IMR-90 (cell line): ENCODE measurements around the gene SCGB1A1. TPM values are rescaled to one million over a fixed set of nuclear protein-coding genes. Genes with fewer than 3 reads are reported as not detected.

Experiments used
- ATAC-seq: fragments of 200-7000 bp; cut with Tn5 transposase; 2 replicates; pipeline ENCODE4 v1.9.1; 2020; ENCODE audit warnings: low read depth, mild to moderate bottlenecking, moderate library complexity
- BruUV-seq: library from RNA; stranded (reverse); fragments of 400-500 nt; replicated peaks from 2 replicates; lab custom pipeline; 2021; lab: Mats Ljungman, UMichigan
- CTCF ChIA-PET: fragments of 300-600 bp; formaldehyde crosslinking; extraction: SDS; loops from one replicate; lab custom pipeline; 2021; ENCODE audit warnings: antibody characterized with exemption; lab: Yijun Ruan, JAX
- POLR2A ChIA-PET: fragments of 300-600 bp; sonication (Branson Sonifier 250); formaldehyde crosslinking; loops from one replicate; lab custom pipeline; 2022; ENCODE audit warnings: antibody characterized with exemption; ENCODE audit not compliant: unreplicated experiment; lab: Charles Lee
- DNase-seq: peaks from one replicate; pipeline ENCODE4 v3.0.0; 2013
- H2AFZ ChIP-seq: replicated peaks from 2 replicates; pipeline ENCODE3; 2013; ENCODE audit warnings: low read length, mild to moderate bottlenecking; ENCODE audit not compliant: poor library complexity
- H2AK5ac ChIP-seq: 2 replicates; pipeline ENCODE4 v1.6.1; 2013; ENCODE audit warnings: low read depth, low read length, inconsistent platforms
- H2AK9ac ChIP-seq: replicated peaks from 2 replicates; pipeline ENCODE3; 2013; ENCODE audit warnings: mild to moderate bottlenecking, low read depth, low read length, moderate library complexity; ENCODE audit not compliant: poor library complexity
- H2BK120ac ChIP-seq: 2 replicates; pipeline ENCODE4 v1.6.1; 2013; ENCODE audit warnings: low read depth, low read length, inconsistent platforms
- H2BK15ac ChIP-seq: 3 replicates; pipeline ENCODE4 v1.6.1; 2013; ENCODE audit warnings: low read depth, low read length, inconsistent platforms
- H2BK20ac ChIP-seq: 2 replicates; pipeline ENCODE4 v1.6.1; 2013; ENCODE audit warnings: low read depth, mild to moderate bottlenecking, inconsistent platforms, low read length, moderate library complexity
- H2BK5ac ChIP-seq: 2 replicates; pipeline ENCODE4 v1.6.1; 2013; ENCODE audit warnings: mild to moderate bottlenecking, low read depth, low read length, inconsistent platforms; ENCODE audit not compliant: poor library complexity, severe bottlenecking
- H3K14ac ChIP-seq: replicated peaks from 2 replicates; pipeline ENCODE4 v1.6.1; 2013; ENCODE audit warnings: low read depth, low read length, inconsistent platforms
- H3K18ac ChIP-seq: 2 replicates; pipeline ENCODE4 v1.6.1; 2013; ENCODE audit warnings: low read depth, low read length, control low read depth
- H3K23ac ChIP-seq: 2 replicates; pipeline ENCODE4 v1.6.1; 2013; ENCODE audit warnings: low read depth, low read length, inconsistent platforms
- H3K27ac ChIP-seq: 2 replicates; pipeline ENCODE4 v1.5.1; 2013; ENCODE audit warnings: mild to moderate bottlenecking, control low read depth, low read length; ENCODE audit not compliant: insufficient read depth
- H3K27me3 ChIP-seq: 2 replicates; pipeline ENCODE4 v1.6.1; 2013; ENCODE audit warnings: low read length; ENCODE audit not compliant: control insufficient read depth, insufficient read depth
- H3K36me3 ChIP-seq: 2 replicates; pipeline ENCODE4 v1.6.1; 2013; ENCODE audit warnings: low read length, mixed read lengths; ENCODE audit not compliant: control insufficient read depth, insufficient read depth
- H3K4ac ChIP-seq: 2 replicates; pipeline ENCODE4 v1.6.1; 2013; ENCODE audit warnings: low read depth, low read length, inconsistent platforms
- H3K4me1 ChIP-seq: 2 replicates; pipeline ENCODE4 v1.6.1; 2013; ENCODE audit warnings: low read length, mixed read lengths; ENCODE audit not compliant: control insufficient read depth, insufficient read depth
- H3K4me2 ChIP-seq: 2 replicates; pipeline ENCODE4 v1.6.1; 2013; ENCODE audit warnings: low read depth, mild to moderate bottlenecking, control low read depth, low read length, moderate library complexity
- H3K4me3 ChIP-seq: 2 replicates; pipeline ENCODE4 v1.5.1; 2013; ENCODE audit warnings: low read depth, mild to moderate bottlenecking, control low read depth, low read length, moderate library complexity; ENCODE audit not compliant: insufficient read depth
- H3K56ac ChIP-seq: 2 replicates; pipeline ENCODE4 v1.6.1; 2013; ENCODE audit warnings: low read length, inconsistent platforms; ENCODE audit not compliant: insufficient read depth; ENCODE audit errors: extremely low read depth
- H3K79me1 ChIP-seq, 2 experiments: 2 replicates each; pipeline ENCODE4 v1.6.1; 2013; ENCODE audit warnings: low read length in 2 of 2, inconsistent platforms in 1 of 2, low read depth in 1 of 2
- H3K9ac ChIP-seq: 2 replicates; pipeline ENCODE4 v1.6.1; 2013; ENCODE audit warnings: low read depth, low read length, control low read depth
- H3K9me1 ChIP-seq: 2 replicates; pipeline ENCODE4 v1.6.1; 2013; ENCODE audit warnings: low read length, inconsistent platforms; ENCODE audit not compliant: insufficient read depth
- H3K9me3 ChIP-seq: 2 replicates; pipeline ENCODE4 v1.6.1; 2013; ENCODE audit warnings: low read length; ENCODE audit not compliant: control insufficient read depth, insufficient read depth
- H4K20me1 ChIP-seq: 2 replicates; pipeline ENCODE4 v1.6.1; 2013; ENCODE audit warnings: low read length, inconsistent platforms; ENCODE audit not compliant: insufficient read depth
- H4K5ac ChIP-seq: 2 replicates; pipeline ENCODE4 v1.6.1; 2013; ENCODE audit warnings: mild to moderate bottlenecking, low read depth, low read length, control low read depth
- H4K8ac ChIP-seq, 2 experiments: 2 replicates each; pipeline ENCODE4 v1.6.1; 2013; ENCODE audit warnings: low read depth in 2 of 2, low read length in 2 of 2, control low read depth in 1 of 2, inconsistent platforms in 1 of 2
- H4K91ac ChIP-seq: 2 replicates; pipeline ENCODE4 v1.6.1; 2013; ENCODE audit warnings: low read depth, low read length, inconsistent platforms; ENCODE audit not compliant: insufficient read depth
- BHLHE40 ChIP-seq: fragments of 150-350 bp; IDR thresholded peaks from 2 replicates; pipeline ENCODE4 v1.6.1; 2016; ENCODE audit warnings: mild to moderate bottlenecking, low read depth, low read length
- CEBPB ChIP-seq: IDR thresholded peaks from 2 replicates; pipeline ENCODE4 v1.6.1; 2012; ENCODE audit warnings: low read depth, low read length, improper control_type of control experiment
- CHD1 ChIP-seq: IDR thresholded peaks from 2 replicates; pipeline ENCODE4 v1.6.1; 2012; ENCODE audit warnings: low read depth, low read length, improper control_type of control experiment
- FOS ChIP-seq: fragments of 150-350 bp; IDR thresholded peaks from 2 replicates; pipeline ENCODE4 v1.6.1; 2016; ENCODE audit warnings: low read depth, low read length
- MAFK ChIP-seq: IDR thresholded peaks from 2 replicates; pipeline ENCODE4 v1.6.1; 2012; ENCODE audit warnings: low read depth, low read length, improper control_type of control experiment
- MAZ ChIP-seq: IDR thresholded peaks from 2 replicates; pipeline ENCODE4 v1.6.1; 2012; ENCODE audit warnings: low read depth, mild to moderate bottlenecking, low read length, improper control_type of control experiment, moderate library complexity, borderline replicate concordance
- MXI1 ChIP-seq: IDR thresholded peaks from 2 replicates; pipeline ENCODE4 v1.6.1; 2012; ENCODE audit warnings: low read depth, mild to moderate bottlenecking, low read length, moderate library complexity, borderline replicate concordance
- NFE2L2 ChIP-seq: fragments of 150-350 bp; IDR thresholded peaks from 2 replicates; pipeline ENCODE4 v1.6.1; 2016; ENCODE audit warnings: low read depth, mild to moderate bottlenecking, low read length
- POLR2A ChIP-seq: IDR thresholded peaks from 2 replicates; pipeline ENCODE4 v1.6.1; 2012; ENCODE audit warnings: mild to moderate bottlenecking, low read depth, low read length
- RCOR1 ChIP-seq: IDR thresholded peaks from 2 replicates; pipeline ENCODE4 v1.6.1; 2012; ENCODE audit warnings: mild to moderate bottlenecking, low read length, improper control_type of control experiment; ENCODE audit not compliant: insufficient replicate concordance
- SMC3 ChIP-seq: fragments of 150-350 bp; IDR thresholded peaks from 2 replicates; pipeline ENCODE4 v1.6.1; 2016; ENCODE audit warnings: low read depth, mild to moderate bottlenecking, antibody characterized with exemption, low read length, moderate library complexity
- WGBS, 2 experiments: methylation state at CpG; one replicate each; pipeline versions ENCODE4 v1.1.5 to v1.1.7; 2013; ENCODE audit warnings: missing lambda C conversion rate in 2 of 2; ENCODE audit not compliant: insufficient read length in 1 of 2; ENCODE audit errors: extremely low coverage in 2 of 2; 5-methylcytosine and 5-hydroxymethylcytosine counted together
- dilution Hi-C: fragments of 300-500 bp; cut with HindIII; formaldehyde crosslinking; loops from one replicate; pipeline ENCODE4 v1.14.3; 2018; ENCODE audit warnings: low sequenced_read_pairs; ENCODE audit not compliant: unreplicated experiment
- in situ Hi-C: fragments of 300-500 bp; cut with MboI; formaldehyde crosslinking; loops from 3 replicates; pipeline ENCODE4 v1.14.3; 2019; ENCODE audit warnings: low sequenced_read_pairs, inconsistent platforms, mixed read lengths
- intact Hi-C: fragments of 100-400 bp; cut with micrococcal nuclease; formaldehyde crosslinking; loops from 2 replicates; pipeline ENCODE4 v1.10.0; 2022
- polyA plus RNA-seq, 3 experiments: library from polyadenylated mRNA; depleted of rRNA; stranded (reverse); fragments of >200 nt; gene quantifications; 2 replicates each; pipeline ENCODE4 v1.2.3, GENCODE V29; 2012; ENCODE audit warnings: low replicate concordance in 1 of 3
- total RNA-seq: library from RNA; depleted of rRNA; stranded (reverse); fragments of >200 nt; gene quantifications from 2 replicates; pipeline ENCODE4 v1.2.3, GENCODE V29; 2012
- TF ChIP-seq, protein P1 (sequence below): conservative IDR thresholded peaks from 2 replicates; pipeline ENCODE4 v1.5.1; 2012; ENCODE audit warnings: mild to moderate bottlenecking, low read depth, low read length, improper control_type of control experiment

SCGB1A1 gene
- total and polyA plus RNA-seq, 2 of the 4 experiments (the other 2 are of a cell fraction), result not detected

DNA sequence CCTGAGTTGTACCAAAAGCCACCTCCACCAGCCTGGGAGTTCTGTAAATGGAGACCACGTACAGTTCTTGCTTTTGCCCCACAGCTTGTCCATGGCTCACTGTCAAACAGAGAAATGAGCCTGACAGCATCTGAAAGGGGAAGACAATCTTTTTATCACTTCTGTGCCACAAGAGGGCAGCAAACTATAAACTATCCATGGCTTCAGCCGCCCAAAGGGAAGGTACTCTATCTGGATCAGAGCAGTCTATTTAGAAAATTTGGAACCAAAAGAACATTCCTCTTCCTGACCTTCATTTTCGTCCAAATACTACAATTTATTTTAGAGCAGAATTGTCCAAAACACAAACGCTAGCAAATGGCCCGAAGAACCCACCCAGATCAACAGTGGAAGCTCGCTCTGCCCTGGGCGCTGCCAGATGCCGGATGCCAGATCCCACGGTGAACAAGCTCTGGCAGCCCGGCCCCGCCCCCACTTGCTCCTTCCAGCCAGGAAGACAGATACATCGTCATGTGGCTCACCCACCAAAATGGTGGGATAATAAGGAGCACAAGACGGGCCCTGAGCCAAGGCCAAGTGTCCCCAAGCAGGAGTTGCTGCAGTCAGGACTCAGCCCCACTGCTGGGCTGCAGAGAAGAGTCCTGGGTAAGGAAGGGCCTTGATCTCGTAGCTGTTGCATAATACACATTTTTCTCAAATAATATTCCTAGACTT, 23.9 kb upstream of the SCGB1A1 start (continued):
- TF ChIP-seq FOS (no peak), BHLHE40 (no peak), POLR2A (no peak), NFE2L2 (no peak)

DNA sequence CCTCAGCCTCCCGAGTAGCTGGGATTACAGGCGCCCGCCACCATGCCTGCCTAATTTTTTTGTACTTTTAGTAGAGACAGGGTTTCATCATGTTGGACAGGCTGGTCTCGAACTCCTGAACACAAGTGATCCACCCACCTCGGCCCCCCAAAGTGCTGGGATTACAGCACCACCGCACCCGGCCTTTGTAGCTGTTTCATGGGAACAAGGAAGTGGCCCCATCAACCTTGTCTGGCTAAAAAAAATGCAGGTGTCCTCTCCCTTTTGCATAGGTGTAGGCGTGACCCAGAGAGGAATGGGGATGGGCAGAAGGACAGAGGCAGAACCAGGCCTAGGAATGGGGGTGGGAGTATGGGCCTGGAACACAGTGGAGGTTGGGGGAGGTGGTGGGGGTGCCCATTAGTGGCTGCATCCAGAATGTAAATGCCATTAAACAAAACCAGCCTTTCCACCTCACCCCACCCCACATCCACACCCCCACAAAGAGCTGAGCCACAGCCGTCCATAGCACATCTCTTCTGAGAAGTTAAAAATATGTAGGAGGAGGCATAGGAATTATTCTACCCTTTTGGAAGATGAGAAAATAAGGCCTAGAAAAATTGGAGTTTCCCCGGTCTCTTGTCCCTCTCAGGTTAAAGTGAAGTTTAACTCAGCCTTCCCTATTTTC, 22.8 kb upstream of the SCGB1A1 start:
- no peak overlapping the region for H3K14ac ChIP-seq
- H3K9me3 ChIP-seq, result no peaks in the 10 kb centered on the region
- H3K4me1 ChIP-seq, result peaks cover 22% of the 10 kb centered on the region
- no peak overlapping the region for H2BK15ac ChIP-seq
- BruUV-seq, result no TSS peak
- 100% methylated on average over 4 of the region's 10 CpGs; no CpG with 5 or more reads in 1 of the 2 experiments for WGBS, 2 experiments
- no peak overlapping the region for H2BK120ac ChIP-seq
- H4K20me1 ChIP-seq, result no peaks in the 10 kb centered on the region
- H3K23ac ChIP-seq, result no peak overlapping the region
- H4K5ac ChIP-seq, result no peak overlapping the region
- H3K9me1 ChIP-seq, result no peaks in the 10 kb centered on the region
- intact Hi-C loops, result loop anchor here (1.0 to 2.0 kb wide), 4 partner anchors 29 to 298 kb away; no protein-coding TSS in a partner anchor
- H3K79me1 ChIP-seq, result no peaks in the 10 kb centered on the region; a peak in 1 of 4 replicates
- TF ChIP-seq POLR2A (no peak), SMC3 (no peak), RCOR1 (no peak), MAFK (no peak), NFE2L2 (no peak), CEBPB (no peak), MXI1 (no peak), CHD1 (no peak), MAZ (no peak)
- TF ChIP-seq, protein P1, sequence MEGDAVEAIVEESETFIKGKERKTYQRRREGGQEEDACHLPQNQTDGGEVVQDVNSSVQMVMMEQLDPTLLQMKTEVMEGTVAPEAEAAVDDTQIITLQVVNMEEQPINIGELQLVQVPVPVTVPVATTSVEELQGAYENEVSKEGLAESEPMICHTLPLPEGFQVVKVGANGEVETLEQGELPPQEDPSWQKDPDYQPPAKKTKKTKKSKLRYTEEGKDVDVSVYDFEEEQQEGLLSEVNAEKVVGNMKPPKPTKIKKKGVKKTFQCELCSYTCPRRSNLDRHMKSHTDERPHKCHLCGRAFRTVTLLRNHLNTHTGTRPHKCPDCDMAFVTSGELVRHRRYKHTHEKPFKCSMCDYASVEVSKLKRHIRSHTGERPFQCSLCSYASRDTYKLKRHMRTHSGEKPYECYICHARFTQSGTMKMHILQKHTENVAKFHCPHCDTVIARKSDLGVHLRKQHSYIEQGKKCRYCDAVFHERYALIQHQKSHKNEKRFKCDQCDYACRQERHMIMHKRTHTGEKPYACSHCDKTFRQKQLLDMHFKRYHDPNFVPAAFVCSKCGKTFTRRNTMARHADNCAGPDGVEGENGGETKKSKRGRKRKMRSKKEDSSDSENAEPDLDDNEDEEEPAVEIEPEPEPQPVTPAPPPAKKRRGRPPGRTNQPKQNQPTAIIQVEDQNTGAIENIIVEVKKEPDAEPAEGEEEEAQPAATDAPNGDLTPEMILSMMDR, result no peak
- H2AFZ ChIP-seq, result no peak overlapping the region
- no peak overlapping the region for H2BK20ac ChIP-seq
- H3K4me3 ChIP-seq, result no peak overlapping the region
- H4K91ac ChIP-seq, result no peak overlapping the region
- H4K8ac ChIP-seq, result no peak overlapping the region; a peak in 1 of 4 replicates
- H3K56ac ChIP-seq, result no peak overlapping the region
- H2BK5ac ChIP-seq, result no peak overlapping the region
- DNase-seq, result no peak
- no peak overlapping the region for H3K27ac ChIP-seq
- no peak overlapping the region for H3K4ac ChIP-seq
- no peak overlapping the region for H3K9ac ChIP-seq
- H3K18ac ChIP-seq, result no peak overlapping the region
- peak overlapping the region; percentile 56; the same call in 1 of the 2 replicates for H2AK5ac ChIP-seq
- no peak overlapping the region for H2AK9ac ChIP-seq
- H3K27me3 ChIP-seq, result no peaks in the 10 kb centered on the region
- no peak overlapping the region for H3K4me2 ChIP-seq
- CTCF ChIA-PET, result interaction anchor here (0.8 to 2.6 kb wide), 8 partner anchors 22 to 334 kb away, joined by 3 to 15 read pairs (median 7); partner anchors contain the start of genes LRRN4CL and SCGB1A1
- dilution Hi-C loops, result no loop called here
- no peaks in the 10 kb centered on the region for H3K36me3 ChIP-seq
- POLR2A ChIA-PET, result no interaction called here
- no peak for ATAC-seq
- in situ Hi-C loops, result loop anchor here (5.0 to 25.0 kb wide), 3 partner anchors 161 to 466 kb away; no protein-coding TSS in a partner anchor
